Omental fat pad (tissue), 4 donors: ENCODE measurements around the gene POU1F1. TPM values are rescaled to one million over a fixed set of nuclear protein-coding genes. Genes with fewer than 3 reads are reported as not detected.

Source experiments
- ATAC-seq: fragments of 150-250 bp; one replicate; pipeline ENCODE4 v1.9.1; 2016; ENCODE audit warnings: mild to moderate bottlenecking, moderate library complexity; ENCODE audit not compliant: low FRiP score
- DNase-seq: peaks from one replicate; pipeline ENCODE4 v3.0.0-alpha.2; 2019; ENCODE audit warnings: low spot score
- small RNA-seq: library from RNA; depleted of rRNA; stranded (forward); fragments of <200 nt; gene quantifications from one replicate; pipeline ENCODE3, GENCODE V24; 2016
- total RNA-seq, 4 donors: library from RNA; depleted of rRNA; stranded (reverse); fragments of >200 nt; gene quantifications; one replicate each; pipeline ENCODE4 v1.1.0, GENCODE V29; 2016
- TF ChIP-seq, protein P1 (sequence below), 3 donors: fragments of 450-650 bp; IDR thresholded peaks; one replicate each; pipeline ENCODE4 v1.5.1; 2016 to 2017; ENCODE audit warnings: antibody characterized with exemption in 3 of 3, mild to moderate bottlenecking in 3 of 3, moderate library complexity in 2 of 3

The POU1F1 gene
- total RNA-seq, 4 donors from 2014 or later, result not detected

DNA sequence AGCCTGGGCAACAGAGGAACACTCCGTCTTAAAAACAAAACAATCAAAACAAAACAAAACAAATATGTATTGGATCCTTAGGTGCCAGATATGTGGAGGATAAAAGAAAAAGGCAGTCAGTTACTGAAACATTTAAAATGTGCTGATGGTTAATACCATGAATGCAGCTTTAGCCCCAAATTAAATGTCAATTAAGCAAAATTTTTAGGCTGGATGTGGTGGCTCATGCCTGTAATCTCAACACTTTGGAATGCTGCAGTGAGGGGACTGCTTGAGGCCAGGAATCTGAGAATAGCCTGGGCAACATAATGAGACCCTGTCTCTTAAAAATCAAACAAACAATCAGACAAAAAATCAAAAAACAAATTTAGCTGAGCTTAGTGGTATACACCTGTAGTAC lies 57.8 kb downstream of the POU1F1 start:
- TF ChIP-seq, protein P1, sequence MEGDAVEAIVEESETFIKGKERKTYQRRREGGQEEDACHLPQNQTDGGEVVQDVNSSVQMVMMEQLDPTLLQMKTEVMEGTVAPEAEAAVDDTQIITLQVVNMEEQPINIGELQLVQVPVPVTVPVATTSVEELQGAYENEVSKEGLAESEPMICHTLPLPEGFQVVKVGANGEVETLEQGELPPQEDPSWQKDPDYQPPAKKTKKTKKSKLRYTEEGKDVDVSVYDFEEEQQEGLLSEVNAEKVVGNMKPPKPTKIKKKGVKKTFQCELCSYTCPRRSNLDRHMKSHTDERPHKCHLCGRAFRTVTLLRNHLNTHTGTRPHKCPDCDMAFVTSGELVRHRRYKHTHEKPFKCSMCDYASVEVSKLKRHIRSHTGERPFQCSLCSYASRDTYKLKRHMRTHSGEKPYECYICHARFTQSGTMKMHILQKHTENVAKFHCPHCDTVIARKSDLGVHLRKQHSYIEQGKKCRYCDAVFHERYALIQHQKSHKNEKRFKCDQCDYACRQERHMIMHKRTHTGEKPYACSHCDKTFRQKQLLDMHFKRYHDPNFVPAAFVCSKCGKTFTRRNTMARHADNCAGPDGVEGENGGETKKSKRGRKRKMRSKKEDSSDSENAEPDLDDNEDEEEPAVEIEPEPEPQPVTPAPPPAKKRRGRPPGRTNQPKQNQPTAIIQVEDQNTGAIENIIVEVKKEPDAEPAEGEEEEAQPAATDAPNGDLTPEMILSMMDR (IDR thresholded peaks at IDR 0.05), result no peak
- no peak for ATAC-seq
- no peak for DNase-seq

Small RNAs within 50 kb of the gene (small RNA-seq; reads per million reads assigned to genes)
- gene MIR4795, result not detected

Other genes with a start within 250 kb of the POU1F1 start
- 10 to 100 TPM; 25.5 to 31.6 (median 28.5) TPM for gene CHMP2B, start 49.3 kb downstream of the POU1F1 start, total RNA-seq